Fibroblast of the aortic adventitia (primary cell): ENCODE measurements around the gene EIF3B. TPM values are rescaled to one million over a fixed set of nuclear protein-coding genes. Genes with fewer than 3 reads are reported as not detected.
"Not testable (repeated sequence)": the region's sequence is repeated elsewhere in the genome, so short reads cannot be mapped to it uniquely, and the experiment has no call there.

ENCODE experiments used
- DNase-seq: peaks from one replicate; pipeline ENCODE4 v3.0.0-alpha.2; 2010; ENCODE audit warnings: low read depth
- H3K4me3 ChIP-seq: 2 replicates; pipeline ENCODE4 v1.5.1; 2011; ENCODE audit warnings: low read depth, mild to moderate bottlenecking, control low read depth, low read length, moderate library complexity
- total RNA-seq: library from RNA; depleted of rRNA; stranded (reverse); fragments of >200 nt; gene quantifications from 2 replicates; pipeline ENCODE4 v1.2.3, GENCODE V29; 2012; ENCODE audit warnings: low replicate concordance
- TF ChIP-seq, protein P1 (sequence below): IDR thresholded peaks from 2 replicates; pipeline ENCODE4 v1.5.1; 2011; ENCODE audit warnings: mild to moderate bottlenecking, low read length, control low read depth, inconsistent platforms; ENCODE audit not compliant: insufficient read depth

EIF3B gene
- total RNA-seq, 1 donor, result 150 TPM

GRCh38 chr7:2381881-2382509 is 27.4 kb downstream of the EIF3B start:
- DNase-seq, result no peak
- TF ChIP-seq, protein P1, sequence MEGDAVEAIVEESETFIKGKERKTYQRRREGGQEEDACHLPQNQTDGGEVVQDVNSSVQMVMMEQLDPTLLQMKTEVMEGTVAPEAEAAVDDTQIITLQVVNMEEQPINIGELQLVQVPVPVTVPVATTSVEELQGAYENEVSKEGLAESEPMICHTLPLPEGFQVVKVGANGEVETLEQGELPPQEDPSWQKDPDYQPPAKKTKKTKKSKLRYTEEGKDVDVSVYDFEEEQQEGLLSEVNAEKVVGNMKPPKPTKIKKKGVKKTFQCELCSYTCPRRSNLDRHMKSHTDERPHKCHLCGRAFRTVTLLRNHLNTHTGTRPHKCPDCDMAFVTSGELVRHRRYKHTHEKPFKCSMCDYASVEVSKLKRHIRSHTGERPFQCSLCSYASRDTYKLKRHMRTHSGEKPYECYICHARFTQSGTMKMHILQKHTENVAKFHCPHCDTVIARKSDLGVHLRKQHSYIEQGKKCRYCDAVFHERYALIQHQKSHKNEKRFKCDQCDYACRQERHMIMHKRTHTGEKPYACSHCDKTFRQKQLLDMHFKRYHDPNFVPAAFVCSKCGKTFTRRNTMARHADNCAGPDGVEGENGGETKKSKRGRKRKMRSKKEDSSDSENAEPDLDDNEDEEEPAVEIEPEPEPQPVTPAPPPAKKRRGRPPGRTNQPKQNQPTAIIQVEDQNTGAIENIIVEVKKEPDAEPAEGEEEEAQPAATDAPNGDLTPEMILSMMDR, result no peak
- no peak overlapping the region for H3K4me3 ChIP-seq

GRCh38 chr7:2383543-2384274 is 29.1 kb downstream of the EIF3B start:
- no peak for DNase-seq
- TF ChIP-seq, protein P1, result no peak
- H3K4me3 ChIP-seq, result no peak overlapping the region

- no peak for DNase-seq
- no peak overlapping the region for H3K4me3 ChIP-seq
- TF ChIP-seq, protein P1, result no peak
These were observed 30.0 kb downstream of the EIF3B start for GRCh38 chr7:2384354-2385243.

GRCh38 chr7:2386122-2386521 is 31.5 kb downstream of the EIF3B start:
- not testable (repeated sequence) for H3K4me3 ChIP-seq, DNase-seq

DNA sequence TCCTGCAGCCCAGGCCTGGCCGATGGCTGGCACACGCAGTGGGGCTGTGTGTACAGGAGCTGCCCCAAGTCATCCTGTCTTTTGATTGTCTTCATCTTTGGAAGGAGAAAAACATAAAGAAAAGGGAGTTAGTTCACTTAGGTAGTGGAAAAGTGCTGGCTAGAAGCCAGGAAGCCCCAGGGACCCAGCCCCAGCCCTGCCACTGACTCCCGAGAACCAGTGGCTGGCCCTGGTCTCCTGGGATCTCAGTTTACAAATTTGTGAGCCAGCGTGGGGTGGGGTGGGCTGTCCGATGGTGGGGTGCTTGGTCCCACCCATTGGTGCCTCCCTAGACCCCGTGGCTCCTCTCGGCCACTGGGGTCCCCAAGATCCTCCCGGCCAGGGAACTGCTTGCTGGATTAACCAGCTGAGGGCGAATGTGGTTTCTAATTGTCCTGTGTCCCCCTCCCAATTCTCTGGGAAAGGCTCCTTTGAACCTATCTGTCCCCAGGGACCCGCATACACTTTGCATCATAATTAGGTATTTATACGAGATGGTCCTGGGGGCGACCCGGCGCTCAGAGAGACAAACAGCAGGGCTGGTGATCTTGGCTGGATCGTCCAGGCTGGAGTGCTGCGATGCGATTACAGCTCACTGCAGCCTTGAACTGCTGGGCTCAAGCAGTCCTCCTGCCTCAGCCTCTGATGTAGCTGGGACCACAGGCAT is 32.5 kb downstream of the EIF3B start:
- DNase-seq, result no peak
- TF ChIP-seq, protein P1, result no peak

GRCh38 chr7:2387897-2388636 is 33.4 kb downstream of the EIF3B start:
- no peak for DNase-seq
- TF ChIP-seq, protein P1, result no peak
- H3K4me3 ChIP-seq, result no peak overlapping the region

More for the DNA sequence above, 32.5 kb downstream of the EIF3B start:
- H3K4me3 ChIP-seq, result no peak overlapping the region
